ENCODE results near the gene TRAK2. TPM values are rescaled to one million over a fixed set of nuclear protein-coding genes. Genes with fewer than 3 reads are reported as not detected.

Gene TRAK2
- total RNA-seq, 4 donors from 2014 or later, result 12.4 to 21.8 (median 18.1) TPM

DNA sequence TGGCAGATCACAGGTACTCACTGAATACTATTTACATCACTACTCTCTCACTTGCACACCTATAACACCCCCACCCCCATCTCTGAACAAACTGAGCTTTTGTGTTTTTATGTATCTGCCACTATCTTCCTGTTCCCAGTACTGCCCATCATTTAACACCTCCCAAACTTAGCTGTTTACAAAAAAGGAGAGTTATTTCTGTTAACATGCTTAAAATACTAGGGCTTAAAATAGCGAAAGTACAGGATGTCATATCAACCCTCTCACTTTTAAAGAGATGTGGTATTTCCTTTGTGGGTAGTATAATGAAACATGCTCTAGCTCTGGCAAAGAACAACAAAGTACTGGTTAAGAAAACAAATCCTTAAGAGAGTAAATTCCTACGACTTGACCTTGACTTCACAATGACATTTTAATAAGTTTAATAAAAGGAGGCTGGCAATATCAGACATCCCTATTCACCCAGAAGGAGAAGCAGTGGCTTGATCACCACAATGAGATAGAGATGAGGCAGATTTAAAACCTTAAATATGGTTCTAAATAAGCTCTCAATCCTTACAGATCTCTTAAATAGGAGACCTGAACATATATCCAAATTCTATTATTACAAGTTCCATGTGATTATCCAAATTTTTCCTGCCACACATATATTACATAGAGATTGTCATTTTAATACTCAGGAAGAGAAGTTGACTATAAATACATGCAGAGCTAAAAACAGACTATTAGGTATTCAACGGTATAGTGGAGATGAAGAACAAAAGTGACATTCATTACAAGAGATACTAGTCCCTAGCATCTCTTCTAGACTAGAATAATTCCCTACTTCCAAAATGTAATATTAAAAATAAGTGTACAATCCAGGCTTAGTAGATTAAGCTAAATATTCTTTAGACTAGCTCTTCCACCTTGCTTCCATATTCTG is 36.9 kb downstream of the TRAK2 start:
- DNase-seq (ENCODE audit: low spot score in 2 of 2), result no peak
- 42 to 52% methylated on average over 3 of the region's 3 CpGs for WGBS, 2 donors
- intact Hi-C loops (cut with DNase I; ENCODE audit: low total_unique reads), result no loop called here
- TF ChIP-seq POLR2A (IDR thresholded peaks at IDR 0.05), result no peak
- TF ChIP-seq, protein P1, sequence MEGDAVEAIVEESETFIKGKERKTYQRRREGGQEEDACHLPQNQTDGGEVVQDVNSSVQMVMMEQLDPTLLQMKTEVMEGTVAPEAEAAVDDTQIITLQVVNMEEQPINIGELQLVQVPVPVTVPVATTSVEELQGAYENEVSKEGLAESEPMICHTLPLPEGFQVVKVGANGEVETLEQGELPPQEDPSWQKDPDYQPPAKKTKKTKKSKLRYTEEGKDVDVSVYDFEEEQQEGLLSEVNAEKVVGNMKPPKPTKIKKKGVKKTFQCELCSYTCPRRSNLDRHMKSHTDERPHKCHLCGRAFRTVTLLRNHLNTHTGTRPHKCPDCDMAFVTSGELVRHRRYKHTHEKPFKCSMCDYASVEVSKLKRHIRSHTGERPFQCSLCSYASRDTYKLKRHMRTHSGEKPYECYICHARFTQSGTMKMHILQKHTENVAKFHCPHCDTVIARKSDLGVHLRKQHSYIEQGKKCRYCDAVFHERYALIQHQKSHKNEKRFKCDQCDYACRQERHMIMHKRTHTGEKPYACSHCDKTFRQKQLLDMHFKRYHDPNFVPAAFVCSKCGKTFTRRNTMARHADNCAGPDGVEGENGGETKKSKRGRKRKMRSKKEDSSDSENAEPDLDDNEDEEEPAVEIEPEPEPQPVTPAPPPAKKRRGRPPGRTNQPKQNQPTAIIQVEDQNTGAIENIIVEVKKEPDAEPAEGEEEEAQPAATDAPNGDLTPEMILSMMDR (IDR thresholded peaks at IDR 0.05), result no peak
- no peak overlapping the region for H3K4me3 ChIP-seq (ENCODE audit: low read depth, poor library complexity, severe bottlenecking)

DNA sequence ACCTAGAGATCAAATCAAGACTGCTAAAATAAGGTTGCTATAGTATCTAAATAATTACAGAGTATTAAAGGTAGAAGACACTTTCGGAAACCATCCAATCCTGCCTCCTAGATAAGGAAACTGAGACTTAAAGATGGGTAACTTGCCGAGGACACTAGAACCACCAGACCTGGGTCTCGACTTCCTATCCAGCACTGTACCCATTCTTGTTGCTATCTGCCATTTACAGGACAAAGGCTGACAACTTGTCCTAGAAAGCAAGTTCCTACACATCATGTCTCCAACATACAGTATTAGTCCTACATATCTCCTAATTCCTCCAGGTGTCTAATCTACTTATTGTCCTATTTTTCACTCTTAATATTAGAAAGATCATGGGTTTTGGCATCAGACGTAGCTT is 37.7 kb downstream of the TRAK2 start:
- 59 to 60% methylated on average over 4 of the region's 4 CpGs for WGBS, 2 donors
- H3K4me3 ChIP-seq (ENCODE audit: low read depth, poor library complexity, severe bottlenecking), result no peak overlapping the region
- intact Hi-C loops (cut with DNase I; ENCODE audit: low total_unique reads), result no loop called here
- DNase-seq (ENCODE audit: low spot score in 2 of 2), result no peak
- TF ChIP-seq POLR2A (IDR thresholded peaks at IDR 0.05), result no peak
- TF ChIP-seq, protein P1 (IDR thresholded peaks at IDR 0.05), result no peak

DNA sequence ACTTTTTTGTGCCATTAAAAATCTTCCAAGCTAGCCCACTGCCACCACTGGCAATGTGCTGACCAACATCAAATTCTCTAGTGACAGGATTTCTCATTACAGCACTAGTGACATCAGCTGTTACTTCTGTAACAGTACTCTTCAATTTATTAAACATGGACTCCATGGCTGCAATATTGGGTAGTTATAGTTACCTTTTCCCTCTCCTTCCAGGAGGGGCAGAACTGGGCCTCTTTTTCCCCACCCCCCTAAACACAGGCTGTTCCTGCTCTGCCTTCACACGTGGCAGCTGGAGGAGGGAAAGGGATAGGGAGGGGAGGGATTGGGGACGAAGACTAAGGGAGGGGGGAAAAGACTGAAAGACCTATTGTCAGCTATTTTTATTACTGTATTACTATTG is 38.1 kb downstream of the TRAK2 start:
- WGBS, 2 donors, result 56 to 58% methylated on average over 2 of the region's 2 CpGs
- TF ChIP-seq POLR2A (IDR thresholded peaks at IDR 0.05), result no peak
- TF ChIP-seq, protein P1 (IDR thresholded peaks at IDR 0.05), result no peak
- intact Hi-C loops (cut with DNase I; ENCODE audit: low total_unique reads), result no loop called here
- no peak for DNase-seq (ENCODE audit: low spot score in 2 of 2)
- H3K4me3 ChIP-seq (ENCODE audit: low read depth, poor library complexity, severe bottlenecking), result no peak overlapping the region

DNA sequence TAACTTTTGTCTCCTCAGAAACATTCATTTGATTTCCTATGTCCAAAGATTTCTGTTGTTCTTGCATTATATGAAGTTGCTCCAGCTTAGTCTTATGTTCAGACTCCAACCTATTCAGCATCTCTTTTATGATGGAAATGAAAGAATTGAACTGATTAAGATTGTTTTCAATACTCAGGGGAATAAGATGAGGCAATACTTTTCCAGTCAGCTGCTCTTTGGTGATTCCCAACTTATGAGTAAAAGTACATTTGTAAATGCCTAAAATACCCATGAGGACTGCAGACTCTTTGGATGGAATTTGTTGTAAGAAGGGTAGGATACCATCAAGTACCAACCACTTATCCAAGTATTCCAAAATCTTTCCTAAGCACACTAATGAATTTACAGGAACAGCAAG is 39.8 kb downstream of the TRAK2 start:
- TF ChIP-seq, protein P1 (IDR thresholded peaks at IDR 0.05), result no peak
- no peak for TF ChIP-seq POLR2A (IDR thresholded peaks at IDR 0.05)

DNA sequence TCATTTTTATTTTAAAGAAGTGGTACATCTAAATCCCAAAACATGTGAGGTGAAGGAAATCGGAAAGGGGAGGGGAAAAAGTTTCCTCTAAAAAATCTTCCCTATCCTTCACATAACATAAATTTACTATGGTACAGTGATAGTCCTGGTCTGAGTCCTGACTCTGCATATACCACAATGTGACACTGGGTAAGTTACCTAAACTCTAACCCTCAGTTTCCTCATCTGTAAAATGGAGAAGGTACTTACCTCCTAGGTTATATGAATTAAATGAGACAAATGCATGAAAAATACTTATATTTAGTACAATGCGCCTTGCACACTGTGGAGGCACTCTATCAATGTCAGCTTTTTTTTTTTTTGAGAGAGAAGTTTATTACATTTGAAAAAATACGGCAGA is 42.3 kb downstream of the TRAK2 start:
- H3K4me3 ChIP-seq (ENCODE audit: low read depth, poor library complexity, severe bottlenecking), result no peak overlapping the region
- TF ChIP-seq POLR2A (IDR thresholded peaks at IDR 0.05), result no peak
- TF ChIP-seq, protein P1 (IDR thresholded peaks at IDR 0.05), result no peak
- WGBS, 2 donors, result 93 to 94% methylated on average over 3 of the region's 3 CpGs
- no peak for DNase-seq (ENCODE audit: low spot score in 2 of 2)
- intact Hi-C loops (cut with DNase I; ENCODE audit: low total_unique reads), result no loop called here

More for the DNA sequence above, 39.8 kb downstream of the TRAK2 start:
- intact Hi-C loops (cut with DNase I; ENCODE audit: low total_unique reads), result no loop called here
- DNase-seq (ENCODE audit: low spot score in 2 of 2), result no peak
- no peak overlapping the region for H3K4me3 ChIP-seq (ENCODE audit: low read depth, poor library complexity, severe bottlenecking)
